KMS-11 (cell line): ENCODE results near the gene METTL21C.

Source experiments
- H2AFZ ChIP-seq: fragments of 200-600 bp; sonication (generic); 2 replicates; pipeline ENCODE4 v1.6.1; 2016; ENCODE audit warnings: antibody characterized with exemption, mixed run types, low read depth
- H3K27ac ChIP-seq: fragments of 200-600 bp; sonication (generic); 2 replicates; pipeline ENCODE4 v1.6.1; 2016; ENCODE audit warnings: mild to moderate bottlenecking, mixed run types
- H3K27me3 ChIP-seq: fragments of 200-600 bp; sonication (generic); 2 replicates; pipeline ENCODE4 v1.6.1; 2017; ENCODE audit warnings: mild to moderate bottlenecking, low read depth, mixed run types, moderate library complexity; ENCODE audit not compliant: insufficient read depth
- H3K36me3 ChIP-seq: fragments of 200-600 bp; sonication (generic); 2 replicates; pipeline ENCODE4 v1.6.1; 2017; ENCODE audit warnings: mild to moderate bottlenecking, mixed run types; ENCODE audit not compliant: insufficient read depth
- H3K4me1 ChIP-seq: fragments of 200-600 bp; sonication (generic); 2 replicates; pipeline ENCODE4 v1.6.1; 2016; ENCODE audit warnings: mild to moderate bottlenecking, low read depth, mixed run types; ENCODE audit not compliant: poor library complexity, severe bottlenecking
- H3K4me2 ChIP-seq: fragments of 200-600 bp; sonication (generic); 2 replicates; pipeline ENCODE4 v1.7.0; 2016; ENCODE audit warnings: mild to moderate bottlenecking, mixed run types
- H3K4me3 ChIP-seq: fragments of 200-600 bp; sonication (generic); IDR thresholded peaks from 2 replicates; pipeline ENCODE4 v1.6.1; 2017; ENCODE audit warnings: low read depth, low read length, mixed read lengths; ENCODE audit not compliant: insufficient read depth
- H3K79me2 ChIP-seq: fragments of 200-600 bp; sonication (generic); 2 replicates; pipeline ENCODE4 v1.6.1; 2016; ENCODE audit warnings: low read depth, mixed run types; ENCODE audit not compliant: insufficient read depth
- H3K9ac ChIP-seq: fragments of 200-600 bp; sonication (generic); 2 replicates; pipeline ENCODE4 v1.6.1; 2016; ENCODE audit warnings: mild to moderate bottlenecking, mixed run types
- H4K20me1 ChIP-seq: fragments of 200-600 bp; sonication (generic); 2 replicates; pipeline ENCODE4 v1.6.1; 2016; ENCODE audit warnings: mild to moderate bottlenecking, mixed run types; ENCODE audit not compliant: insufficient read depth
- TF ChIP-seq, protein P1 (sequence below): fragments of 200-600 bp; sonication (generic); conservative IDR thresholded peaks from 2 replicates; pipeline ENCODE4 v1.6.1; 2017; ENCODE audit warnings: low read depth, mild to moderate bottlenecking, antibody characterized with exemption, low read length, moderate library complexity, mixed read lengths

METTL21C gene

DNA sequence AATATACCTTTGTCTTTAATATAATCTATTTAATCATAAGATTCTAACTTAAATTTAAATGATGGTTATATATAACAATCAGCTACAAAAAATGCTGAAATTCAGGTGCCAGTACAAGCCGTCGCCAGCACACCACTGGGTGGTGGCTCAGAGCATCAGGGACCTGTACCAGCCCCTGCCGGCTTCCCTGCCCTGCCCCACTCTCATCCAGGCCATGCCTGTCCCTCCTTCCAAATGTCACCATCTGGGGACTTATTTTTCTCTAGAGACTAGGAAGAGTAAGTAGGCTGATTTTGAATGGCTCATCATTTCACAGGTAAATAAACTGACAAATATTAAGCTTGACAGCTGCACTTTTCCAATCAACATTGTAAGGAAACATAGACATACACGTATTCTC is 1.6 kb downstream of the METTL21C start:
- Histone ChIP-seq H4K20me1 (no peaks in the 10 kb centered on the region), H3K36me3 (no peaks in the 10 kb centered on the region), H3K4me3 (no peak overlapping the region), H2AFZ (no peak overlapping the region), H3K27me3 (no peaks in the 10 kb centered on the region), H3K4me2 (no peak overlapping the region), H3K79me2 (no peaks in the 10 kb centered on the region), H3K9ac (no peak overlapping the region), H3K27ac (no peak overlapping the region), H3K4me1 (no peaks in the 10 kb centered on the region)
- TF ChIP-seq, protein P1, sequence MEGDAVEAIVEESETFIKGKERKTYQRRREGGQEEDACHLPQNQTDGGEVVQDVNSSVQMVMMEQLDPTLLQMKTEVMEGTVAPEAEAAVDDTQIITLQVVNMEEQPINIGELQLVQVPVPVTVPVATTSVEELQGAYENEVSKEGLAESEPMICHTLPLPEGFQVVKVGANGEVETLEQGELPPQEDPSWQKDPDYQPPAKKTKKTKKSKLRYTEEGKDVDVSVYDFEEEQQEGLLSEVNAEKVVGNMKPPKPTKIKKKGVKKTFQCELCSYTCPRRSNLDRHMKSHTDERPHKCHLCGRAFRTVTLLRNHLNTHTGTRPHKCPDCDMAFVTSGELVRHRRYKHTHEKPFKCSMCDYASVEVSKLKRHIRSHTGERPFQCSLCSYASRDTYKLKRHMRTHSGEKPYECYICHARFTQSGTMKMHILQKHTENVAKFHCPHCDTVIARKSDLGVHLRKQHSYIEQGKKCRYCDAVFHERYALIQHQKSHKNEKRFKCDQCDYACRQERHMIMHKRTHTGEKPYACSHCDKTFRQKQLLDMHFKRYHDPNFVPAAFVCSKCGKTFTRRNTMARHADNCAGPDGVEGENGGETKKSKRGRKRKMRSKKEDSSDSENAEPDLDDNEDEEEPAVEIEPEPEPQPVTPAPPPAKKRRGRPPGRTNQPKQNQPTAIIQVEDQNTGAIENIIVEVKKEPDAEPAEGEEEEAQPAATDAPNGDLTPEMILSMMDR, result no peak

DNA sequence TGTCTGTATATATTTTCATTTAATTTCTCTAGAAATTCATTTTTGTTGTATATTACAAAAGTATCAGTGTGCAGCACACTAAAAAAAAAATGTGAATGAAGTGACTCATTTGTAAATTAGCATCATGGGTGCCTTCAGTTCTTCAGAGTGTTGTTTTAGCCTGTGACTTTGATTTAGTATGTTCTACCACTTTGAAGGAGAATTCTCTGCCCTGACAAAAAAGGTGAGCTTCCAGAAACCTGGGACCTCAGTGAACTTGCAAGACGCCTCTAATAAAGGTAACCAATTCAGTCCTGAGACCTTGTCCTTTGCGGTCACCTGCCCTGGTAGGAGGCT is 2.4 kb downstream of the METTL21C start:
- no peak overlapping the region for H2AFZ ChIP-seq
- TF ChIP-seq, protein P1, result no peak

DNA sequence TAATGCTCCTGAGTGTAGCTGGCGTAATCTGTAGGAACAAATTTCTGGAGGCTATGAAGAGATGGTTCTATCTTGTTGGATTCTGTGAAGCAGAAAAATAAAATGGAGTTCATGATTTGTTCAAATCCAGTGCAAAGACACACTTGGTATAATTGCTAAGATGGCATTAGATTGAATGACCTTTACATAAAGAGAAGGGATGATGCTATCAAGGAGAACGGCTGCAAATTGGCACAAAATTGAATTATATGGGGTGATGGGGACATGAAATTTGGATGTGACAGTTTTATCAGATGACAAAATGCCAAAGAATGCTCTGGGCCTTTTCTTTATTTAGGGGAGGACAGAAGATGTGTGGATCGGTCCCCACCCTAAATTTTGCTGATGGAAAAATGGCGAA is 4.0 kb downstream of the METTL21C start:
- Histone ChIP-seq H2AFZ (no peak overlapping the region), H3K9ac (no peak overlapping the region), H3K4me2 (no peak overlapping the region), H3K79me2 (no peaks in the 10 kb centered on the region), H3K4me3 (no peak overlapping the region), H3K36me3 (no peaks in the 10 kb centered on the region), H3K27ac (no peak overlapping the region), H3K27me3 (no peaks in the 10 kb centered on the region), H4K20me1 (no peaks in the 10 kb centered on the region), H3K4me1 (no peaks in the 10 kb centered on the region)
- TF ChIP-seq, protein P1, result no peak

More for the DNA sequence above, 2.4 kb downstream of the METTL21C start:
- H3K4me2 ChIP-seq, result no peak overlapping the region
- H3K27me3 ChIP-seq, result no peaks in the 10 kb centered on the region
- no peak overlapping the region for H3K9ac ChIP-seq
- H3K4me1 ChIP-seq, result no peaks in the 10 kb centered on the region
- no peak overlapping the region for H3K27ac ChIP-seq
- H3K36me3 ChIP-seq, result no peaks in the 10 kb centered on the region
- H4K20me1 ChIP-seq, result no peaks in the 10 kb centered on the region
- H3K79me2 ChIP-seq, result no peaks in the 10 kb centered on the region
- no peak overlapping the region for H3K4me3 ChIP-seq

- no peak overlapping the region for H3K27ac ChIP-seq
- H3K4me3 ChIP-seq, result no peak overlapping the region
- no peak overlapping the region for H2AFZ ChIP-seq
- H3K4me2 ChIP-seq, result no peak overlapping the region
- TF ChIP-seq, protein P1, result no peak
- no peaks in the 10 kb centered on the region for H3K27me3 ChIP-seq
- H3K4me1 ChIP-seq, result no peaks in the 10 kb centered on the region
- H4K20me1 ChIP-seq, result no peaks in the 10 kb centered on the region
- no peaks in the 10 kb centered on the region for H3K79me2 ChIP-seq
- H3K36me3 ChIP-seq, result no peaks in the 10 kb centered on the region
- H3K9ac ChIP-seq, result no peak overlapping the region
Observed at GRCh38 chr13:102688306-102688973, 6.4 kb downstream of the METTL21C start.
